Effector memory CD8-positive, alpha-beta T cell (primary cell): ENCODE data around the gene CENPT.

Source experiments
- ATAC-seq: fragments of 150-1000 bp; cut with Tn5 transposase; replicated peaks from 2 replicates; pipeline ENCODE4 v1.10.0; 2021; ENCODE audit warnings: mild to moderate bottlenecking, moderate library complexity
- DNase-seq, 3 experiments: peaks; one replicate each; pipeline ENCODE4 v3.0.0; 2021
- H3K27ac Mint-ChIP-seq, 2 donors: one replicate each; pipeline ENCODE4 v1.8.0; 2022; ENCODE audit warnings: mild to moderate bottlenecking in 2 of 2, mixed read lengths in 2 of 2, moderate library complexity in 2 of 2
- H3K27me3 Mint-ChIP-seq, 2 donors: one replicate each; pipeline ENCODE4 v1.8.0; 2022; ENCODE audit warnings: mixed read lengths in 2 of 2
- H3K36me3 Mint-ChIP-seq: one replicate; pipeline ENCODE4 v1.8.0; 2022; ENCODE audit warnings: mild to moderate bottlenecking, moderate library complexity, mixed read lengths; ENCODE audit not compliant: insufficient read depth
- H3K4me1 Mint-ChIP-seq, 2 donors: one replicate each; pipeline ENCODE4 v1.8.0; 2022; ENCODE audit warnings: low read depth in 2 of 2, mixed read lengths in 2 of 2
- H3K4me3 Mint-ChIP-seq, 2 donors: one replicate each; pipeline ENCODE4 v1.8.0; 2022; ENCODE audit warnings: mild to moderate bottlenecking in 2 of 2, mixed read lengths in 2 of 2, moderate library complexity in 2 of 2
- H3K9me3 Mint-ChIP-seq, 2 donors: one replicate each; pipeline ENCODE4 v1.8.0; 2022; ENCODE audit warnings: mixed read lengths in 2 of 2

CENPT gene

DNA sequence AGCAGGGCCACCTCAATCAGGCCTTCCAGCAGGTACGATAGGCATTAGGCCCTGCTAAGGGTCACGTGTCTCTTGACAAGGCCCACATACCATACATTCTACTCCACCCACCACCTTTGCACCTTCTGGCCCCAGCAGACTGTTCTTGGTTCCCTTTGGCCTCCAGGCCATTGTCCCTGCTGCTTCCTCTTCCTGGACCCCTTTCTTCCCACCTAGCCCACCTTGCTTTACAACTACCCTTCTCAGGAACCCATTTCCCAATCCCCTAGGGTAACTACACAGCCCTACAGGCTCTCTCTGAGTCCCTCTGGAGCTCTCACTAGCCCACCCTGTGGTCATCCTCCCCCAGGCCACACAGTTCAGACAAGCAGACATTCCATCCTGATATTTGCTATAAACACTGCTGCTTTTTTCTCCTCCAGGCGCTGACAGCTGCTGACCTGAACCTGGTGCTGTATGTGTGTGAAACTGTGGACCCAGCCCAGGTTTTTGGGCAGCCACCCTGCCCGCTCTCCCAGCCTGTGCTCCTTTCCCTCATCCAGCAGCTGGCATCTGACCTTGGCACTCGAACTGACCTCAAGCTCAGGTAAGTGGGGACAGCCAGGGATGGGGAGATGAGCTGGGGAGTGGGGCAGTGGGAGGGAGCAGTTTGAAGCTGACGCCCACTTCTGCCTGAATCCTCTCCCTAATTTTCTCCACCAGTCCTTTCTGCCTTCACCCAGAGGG, 35.8 kb upstream of the CENPT start:
- ATAC-seq (peak; percentile 21), DNase-seq (no peak)
- Mint-ChIP-seq H3K4me3 (no peak overlapping the region), H3K9me3 (no peaks in the 10 kb centered on the region), H3K27ac (peak overlapping the region in 1 of 2 donors; percentile 88), H3K27me3 (no peaks in the 10 kb centered on the region), H3K4me1 (peaks cover 0 to 6% of the 10 kb centered on the region in 2 donors), H3K36me3 (peaks cover 46% of the 10 kb centered on the region)

DNA sequence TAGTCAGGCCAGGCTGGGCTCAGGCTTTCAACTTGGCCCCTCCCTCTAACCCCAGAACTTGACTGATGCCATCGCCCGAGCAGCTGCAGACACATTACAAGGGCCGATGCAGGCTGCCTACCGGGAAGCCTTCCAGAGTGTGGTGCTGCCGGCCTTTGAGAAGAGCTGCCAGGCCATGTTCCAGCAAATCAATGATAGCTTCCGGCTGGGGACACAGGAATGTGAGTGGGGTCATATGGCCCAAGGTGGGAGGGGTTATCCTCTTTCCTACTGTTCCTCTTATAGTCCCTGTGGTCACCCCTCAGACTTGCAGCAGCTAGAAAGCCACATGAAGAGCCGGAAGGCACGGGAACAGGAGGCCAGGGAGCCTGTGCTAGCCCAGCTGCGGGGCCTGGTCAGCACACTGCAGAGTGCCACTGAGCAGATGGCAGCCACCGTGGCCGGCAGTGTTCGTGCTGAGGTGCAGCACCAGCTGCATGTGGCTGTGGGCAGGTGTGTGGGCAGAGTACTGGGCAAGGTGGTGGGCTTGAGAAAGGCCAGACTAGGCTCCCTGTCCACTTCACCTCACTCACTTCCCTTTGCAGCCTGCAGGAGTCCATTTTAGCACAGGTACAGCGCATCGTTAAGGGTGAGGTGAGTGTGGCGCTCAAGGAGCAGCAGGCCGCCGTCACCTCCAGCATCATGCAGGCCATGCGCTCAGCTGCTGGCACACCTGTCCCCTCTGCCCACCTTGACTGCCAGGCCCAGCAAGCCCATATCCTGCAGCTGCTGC, 35.1 kb upstream of the CENPT start:
- H3K36me3 Mint-ChIP-seq: peaks cover 54% of the 10 kb centered on the region
- ATAC-seq (no peak), DNase-seq (no peak)
- no peaks in the 10 kb centered on the region for H3K27me3 Mint-ChIP-seq
- H3K9me3 Mint-ChIP-seq: no peaks in the 10 kb centered on the region
- H3K4me3 Mint-ChIP-seq: no peak overlapping the region
- peaks cover 0 to 6% of the 10 kb centered on the region in 2 donors for H3K4me1 Mint-ChIP-seq
- peak overlapping the region in 1 of 2 donors; percentile 88 for H3K27ac Mint-ChIP-seq

DNA sequence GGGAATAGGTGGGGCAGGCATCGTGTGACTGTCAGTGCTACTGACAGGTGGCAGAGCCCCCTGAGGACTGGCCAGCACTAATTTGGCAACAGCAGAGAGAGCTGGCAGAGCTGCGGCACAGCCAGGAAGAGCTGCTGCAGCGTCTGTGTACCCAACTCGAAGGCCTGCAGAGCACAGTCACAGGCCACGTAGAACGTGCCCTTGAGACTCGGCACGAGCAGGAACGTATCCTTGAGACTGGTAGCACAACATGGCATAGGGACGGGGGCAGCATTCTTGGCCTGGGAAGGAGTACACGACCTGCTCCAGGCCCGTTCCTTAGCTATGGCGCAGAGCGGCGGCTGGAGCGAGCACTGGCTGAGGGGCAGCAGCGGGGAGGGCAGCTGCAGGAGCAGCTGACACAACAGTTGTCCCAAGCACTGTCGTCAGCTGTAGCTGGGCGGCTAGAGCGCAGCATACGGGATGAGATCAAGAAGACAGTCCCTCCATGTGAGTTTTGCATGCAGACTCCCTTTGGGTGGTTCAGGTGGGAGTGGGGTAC, 34.2 kb upstream of the CENPT start:
- peak overlapping the region in 1 of 2 donors; percentile 72 for H3K27ac Mint-ChIP-seq
- no peak for ATAC-seq
- no peaks in the 10 kb centered on the region for H3K27me3 Mint-ChIP-seq
- H3K9me3 Mint-ChIP-seq: no peaks in the 10 kb centered on the region
- peaks cover 63% of the 10 kb centered on the region for H3K36me3 Mint-ChIP-seq
- peak overlapping the region in 1 of 2 donors; percentile 31 for H3K4me3 Mint-ChIP-seq
- DNase-seq: no peak
- peaks cover 0 to 6% of the 10 kb centered on the region in 2 donors for H3K4me1 Mint-ChIP-seq

DNA sequence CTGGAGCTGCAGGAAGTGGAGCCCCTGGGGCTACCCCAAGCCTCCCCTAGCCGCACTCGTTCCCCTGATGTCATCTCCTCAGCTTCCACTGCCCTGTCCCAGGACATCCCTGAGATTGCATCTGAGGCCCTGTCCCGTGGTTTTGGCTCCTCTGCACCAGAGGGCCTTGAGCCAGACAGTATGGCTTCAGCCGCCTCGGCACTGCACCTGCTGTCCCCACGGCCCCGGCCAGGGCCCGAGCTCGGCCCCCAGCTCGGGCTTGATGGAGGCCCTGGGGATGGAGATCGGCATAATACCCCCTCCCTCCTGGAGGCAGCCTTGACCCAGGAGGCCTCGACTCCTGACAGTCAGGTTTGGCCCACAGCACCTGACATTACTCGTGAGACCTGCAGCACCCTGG, 33.1 kb upstream of the CENPT start:
- peak overlapping the region in 1 of 2 donors; percentile 72 for H3K27ac Mint-ChIP-seq
- DNase-seq: no peak
- H3K27me3 Mint-ChIP-seq: no peaks in the 10 kb centered on the region
- H3K36me3 Mint-ChIP-seq: peaks cover 65% of the 10 kb centered on the region
- no peaks in the 10 kb centered on the region for H3K9me3 Mint-ChIP-seq
- peaks cover 8 to 13% of the 10 kb centered on the region in 2 donors for H3K4me1 Mint-ChIP-seq
- H3K4me3 Mint-ChIP-seq: no peak overlapping the region
- no peak for ATAC-seq

DNA sequence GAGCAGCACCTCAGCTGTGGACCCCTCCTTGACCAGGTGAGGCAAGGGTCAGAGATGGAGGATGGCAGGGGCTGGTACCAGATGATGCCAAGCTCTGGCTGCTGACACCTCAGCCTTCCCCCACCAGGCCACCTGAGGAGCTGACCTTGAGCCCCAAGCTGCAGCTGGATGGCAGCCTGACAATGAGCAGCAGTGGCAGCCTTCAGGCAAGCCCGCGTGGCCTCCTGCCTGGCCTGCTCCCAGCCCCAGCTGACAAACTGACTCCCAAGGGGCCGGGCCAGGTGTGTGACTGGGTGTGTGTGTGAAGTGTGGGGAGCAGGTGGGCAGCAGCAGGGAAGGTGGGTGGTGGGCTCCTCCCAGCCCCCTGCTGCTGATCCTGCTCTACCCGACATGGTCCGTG, 32.4 kb upstream of the CENPT start:
- no peak for DNase-seq
- ATAC-seq: no peak
- peaks cover 65% of the 10 kb centered on the region for H3K36me3 Mint-ChIP-seq

DNA sequence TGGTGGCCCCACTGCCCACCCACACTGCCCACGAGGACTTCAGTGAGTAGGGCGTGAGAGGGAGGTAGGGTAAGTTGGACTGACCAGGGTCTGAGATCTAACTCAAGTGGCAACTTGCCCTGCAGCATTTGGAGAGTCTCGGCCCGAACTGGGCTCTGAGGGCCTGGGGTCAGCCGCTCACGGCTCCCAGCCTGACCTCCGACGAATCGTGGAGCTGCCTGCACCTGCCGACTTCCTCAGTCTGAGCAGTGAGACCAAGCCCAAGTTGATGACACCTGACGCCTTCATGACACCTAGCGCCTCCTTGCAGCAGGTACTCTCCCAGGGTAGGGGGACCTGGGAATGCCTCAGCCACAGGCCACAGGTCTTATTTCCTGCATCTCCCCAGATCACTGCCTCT, 32.0 kb upstream of the CENPT start:
- ATAC-seq (no peak), DNase-seq (no peak)
- no peak overlapping the region for H3K4me3 Mint-ChIP-seq
- peaks cover 61% of the 10 kb centered on the region for H3K36me3 Mint-ChIP-seq
- no peaks in the 10 kb centered on the region for H3K27me3 Mint-ChIP-seq
- no peak overlapping the region for H3K27ac Mint-ChIP-seq
- peaks cover 19 to 23% of the 10 kb centered on the region in 2 donors for H3K4me1 Mint-ChIP-seq
- no peaks in the 10 kb centered on the region for H3K9me3 Mint-ChIP-seq

More for the DNA sequence above, 32.4 kb upstream of the CENPT start:
- no peaks in the 10 kb centered on the region for H3K27me3 Mint-ChIP-seq
- H3K9me3 Mint-ChIP-seq: no peaks in the 10 kb centered on the region
- H3K27ac Mint-ChIP-seq: peak overlapping the region in 1 of 2 donors; percentile 72
- peaks cover 14 to 19% of the 10 kb centered on the region in 2 donors for H3K4me1 Mint-ChIP-seq
- H3K4me3 Mint-ChIP-seq: no peak overlapping the region

DNA sequence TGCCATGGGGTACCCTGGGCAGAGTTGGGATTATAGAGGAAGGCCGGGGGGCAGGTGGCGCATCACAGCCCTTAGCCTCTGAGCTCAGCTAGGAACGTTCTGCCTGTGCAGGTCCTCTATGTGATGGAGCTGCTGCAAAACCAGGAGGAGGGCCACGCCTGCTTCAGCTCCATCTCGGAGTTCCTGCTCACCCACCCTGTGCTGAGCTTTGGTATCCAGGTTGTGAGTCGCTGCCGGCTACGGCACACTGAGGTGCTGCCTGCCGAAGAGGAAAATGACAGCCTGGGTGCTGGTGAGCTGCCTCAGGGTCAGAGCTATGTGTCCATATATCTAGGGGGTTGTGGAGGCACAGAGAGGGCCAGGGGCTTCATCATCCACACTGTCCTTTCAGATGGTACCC, 31.4 kb upstream of the CENPT start:
- DNase-seq: no peak
- H3K9me3 Mint-ChIP-seq: no peaks in the 10 kb centered on the region
- peak overlapping the region in 1 of 2 donors; percentile 17 for H3K27ac Mint-ChIP-seq
- H3K27me3 Mint-ChIP-seq: no peaks in the 10 kb centered on the region
- H3K4me1 Mint-ChIP-seq: peaks cover 25 to 29% of the 10 kb centered on the region in 2 donors
- no peak for ATAC-seq
- no peak overlapping the region for H3K4me3 Mint-ChIP-seq
- peaks cover 62% of the 10 kb centered on the region for H3K36me3 Mint-ChIP-seq

DNA sequence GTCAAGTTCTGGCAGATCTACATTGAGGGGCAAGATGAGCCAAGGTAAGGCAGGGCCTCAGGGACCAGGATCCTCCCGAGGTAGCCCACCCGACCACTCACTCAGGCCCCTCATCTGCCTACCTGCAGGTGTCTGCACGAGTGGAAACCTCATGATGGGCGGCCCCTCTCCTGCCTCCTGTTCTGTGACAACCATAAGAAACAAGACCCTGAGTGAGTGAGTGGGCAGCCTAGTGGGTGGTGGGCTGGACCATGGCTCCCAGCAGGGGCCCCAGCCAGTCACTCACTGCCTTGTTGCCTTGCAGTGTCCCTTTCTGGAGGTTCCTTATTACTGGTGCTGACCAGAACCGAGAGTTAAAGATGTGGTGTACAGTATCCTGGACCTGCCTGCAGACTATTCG, 30.7 kb upstream of the CENPT start:
- H3K9me3 Mint-ChIP-seq: no peaks in the 10 kb centered on the region
- DNase-seq (no peak), ATAC-seq (no peak)
- no peaks in the 10 kb centered on the region for H3K27me3 Mint-ChIP-seq
- peak overlapping the region in 1 of 2 donors; percentile 83 for H3K27ac Mint-ChIP-seq
- peaks cover 28 to 30% of the 10 kb centered on the region in 2 donors for H3K4me1 Mint-ChIP-seq
- H3K36me3 Mint-ChIP-seq: peaks cover 61% of the 10 kb centered on the region
- no peak overlapping the region for H3K4me3 Mint-ChIP-seq

DNA sequence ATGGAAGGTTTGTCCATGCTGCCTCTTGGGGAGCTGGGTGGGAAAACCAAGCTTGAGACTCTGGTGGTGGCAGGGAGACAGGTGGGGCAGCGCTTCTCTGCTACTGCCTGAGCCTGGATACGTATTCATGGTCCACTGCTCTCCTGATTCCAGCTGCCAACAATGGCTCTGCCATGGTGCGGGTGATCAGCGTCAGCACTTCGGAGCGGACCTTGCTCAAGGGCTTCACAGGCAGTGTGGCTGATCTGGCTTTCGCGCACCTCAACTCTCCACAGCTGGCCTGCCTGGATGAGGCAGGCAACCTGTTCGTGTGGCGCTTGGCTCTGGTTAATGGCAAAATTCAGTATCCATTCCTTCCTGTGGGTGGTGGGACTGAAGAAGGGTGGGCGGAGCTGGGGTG, 29.6 kb upstream of the CENPT start:
- no peak overlapping the region for H3K27ac Mint-ChIP-seq
- no peaks in the 10 kb centered on the region for H3K27me3 Mint-ChIP-seq
- no peaks in the 10 kb centered on the region for H3K9me3 Mint-ChIP-seq

DNA sequence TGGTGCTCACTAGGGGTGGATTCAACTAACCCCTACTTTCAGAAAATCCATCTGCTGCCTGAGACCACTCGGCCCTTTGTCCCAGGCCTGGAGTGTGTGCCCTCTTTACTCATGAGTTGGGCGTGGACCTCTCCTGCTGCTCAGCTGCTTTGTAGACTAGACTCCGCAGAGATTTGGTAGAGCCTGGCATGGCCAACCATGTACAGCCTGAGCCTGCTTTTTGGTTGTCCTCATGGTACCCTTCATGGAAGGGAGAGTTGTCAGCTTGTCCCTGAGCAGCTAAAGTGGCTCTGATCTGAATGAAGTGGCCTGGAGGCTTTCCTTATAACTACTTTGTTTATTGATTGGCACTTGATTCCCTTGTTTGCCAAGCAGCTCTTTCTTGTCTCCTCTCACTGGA, 26.9 kb upstream of the CENPT start:
- H3K27ac Mint-ChIP-seq: peak overlapping the region; percentile 91 to 96
- peak overlapping the region; percentile 84 to 93 for H3K4me3 Mint-ChIP-seq
- DNase-seq: no peak
- no peak for ATAC-seq
- H3K27me3 Mint-ChIP-seq: no peaks in the 10 kb centered on the region
- H3K9me3 Mint-ChIP-seq: no peaks in the 10 kb centered on the region
- H3K36me3 Mint-ChIP-seq: peaks cover 67% of the 10 kb centered on the region
- H3K4me1 Mint-ChIP-seq: peaks cover 35 to 36% of the 10 kb centered on the region in 2 donors

More for the DNA sequence above, 29.6 kb upstream of the CENPT start:
- Mint-ChIP-seq H3K36me3 (peaks cover 67% of the 10 kb centered on the region), H3K4me1 (peaks cover 35 to 36% of the 10 kb centered on the region in 2 donors), H3K4me3 (no peak overlapping the region)
- ATAC-seq (no peak), DNase-seq (no peak)

DNA sequence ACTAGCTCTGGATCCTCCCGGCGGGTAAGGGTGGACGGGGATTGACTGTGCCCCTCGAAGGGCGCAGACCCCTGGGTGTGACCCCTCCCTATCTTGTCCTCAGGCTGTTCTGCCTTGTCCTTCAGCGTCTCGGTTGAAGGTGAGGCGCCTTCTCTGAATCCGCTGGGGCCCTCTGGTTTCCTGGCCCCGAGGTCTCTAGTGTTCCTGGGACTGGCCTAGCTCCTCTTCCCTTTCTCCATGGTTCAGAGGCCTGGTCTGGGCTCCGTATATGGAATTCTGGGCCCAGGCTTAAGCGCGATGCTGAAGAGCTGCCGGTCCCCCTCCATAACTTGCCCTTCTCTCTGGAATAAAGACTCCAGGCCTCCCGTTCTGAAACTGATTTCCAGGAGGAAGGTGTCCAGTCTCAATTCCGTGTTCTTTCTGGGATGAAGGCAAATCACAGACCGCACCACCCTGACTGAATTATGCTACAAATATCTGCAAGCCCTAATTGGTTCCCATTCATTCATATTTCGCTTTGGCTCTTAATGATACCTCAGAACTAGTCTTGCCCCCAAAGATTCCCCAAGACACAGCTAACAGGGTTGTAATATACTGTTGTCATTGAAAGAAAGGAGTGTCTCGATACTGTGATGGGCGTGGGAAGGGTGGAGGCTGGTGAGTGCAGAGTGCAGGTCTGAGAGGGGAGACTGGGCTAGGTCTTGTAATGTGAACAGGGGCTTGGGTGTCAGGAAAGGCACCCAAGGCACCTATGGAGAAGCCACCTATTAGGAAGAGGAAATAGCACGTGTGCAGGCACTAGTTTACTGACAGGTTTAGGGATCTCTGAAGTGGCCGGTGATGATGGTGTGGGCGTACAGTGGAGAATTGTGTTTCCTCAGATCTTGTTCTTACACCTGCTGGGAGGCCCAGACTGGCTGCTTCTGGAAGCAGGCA, 26.2 kb upstream of the CENPT start:
- DNase-seq (no peak), ATAC-seq (peak; percentile 12)
- Mint-ChIP-seq H3K4me1 (peaks cover 35 to 36% of the 10 kb centered on the region in 2 donors), H3K27ac (peak overlapping the region; percentile 91 to 96), H3K36me3 (peaks cover 60% of the 10 kb centered on the region), H3K4me3 (peak overlapping the region; percentile 84 to 93), H3K27me3 (no peaks in the 10 kb centered on the region), H3K9me3 (no peaks in the 10 kb centered on the region)

DNA sequence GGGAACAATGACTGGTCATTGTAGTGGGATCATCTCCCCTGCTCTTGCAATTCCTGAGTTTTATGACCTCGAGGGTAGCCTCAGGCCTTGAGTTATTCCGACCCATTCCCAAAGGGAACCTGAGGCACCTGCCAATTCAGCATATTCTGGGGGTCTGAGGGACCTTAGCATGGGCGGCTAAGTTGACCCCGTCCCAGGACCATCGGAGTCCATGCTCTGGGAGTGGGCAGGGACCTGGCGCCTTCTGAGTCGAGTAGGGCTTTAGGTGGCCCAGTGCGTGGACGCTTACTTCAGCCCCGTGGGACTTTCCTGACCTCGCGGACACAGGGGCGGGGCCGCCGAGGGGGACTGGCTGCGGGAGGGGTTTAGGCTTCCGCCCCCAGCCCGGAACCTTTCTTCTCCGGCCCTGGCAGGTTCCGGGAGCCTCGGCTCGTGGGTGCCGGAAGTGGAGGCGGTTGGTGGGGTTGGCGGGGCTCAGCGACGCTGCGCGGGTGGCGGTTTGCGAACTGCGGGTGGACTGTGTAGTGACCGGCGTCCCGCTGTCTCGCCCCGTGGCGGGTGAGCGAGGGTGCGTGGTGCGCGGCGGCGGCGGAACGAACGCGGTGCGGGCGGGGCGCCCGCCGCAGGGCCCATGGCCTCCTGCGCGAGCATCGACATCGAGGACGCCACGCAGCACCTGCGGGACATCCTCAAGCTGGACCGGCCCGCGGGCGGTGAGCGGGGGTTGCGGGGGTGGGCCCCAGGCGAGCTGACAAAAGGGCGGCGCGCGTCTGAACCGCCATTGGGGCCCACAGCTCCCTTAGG, 25.3 kb upstream of the CENPT start, which contains the start of gene EDC4:
Gene EDC4, plus strand, starts transcription at position 422 of the 804 bp plus-strand sequence. Its CDS starts 210 bp downstream, at position 632.
- peak within 1 kb of the TSS; percentile 84 to 93 for H3K4me3 Mint-ChIP-seq
- DNase-seq (peak; percentile 85 to 91 (median 90)), ATAC-seq (peak; percentile 91)
- H3K36me3 Mint-ChIP-seq: peaks cover 58% of the 10 kb centered on the region
- no peaks in the 10 kb centered on the region for H3K9me3 Mint-ChIP-seq
- H3K27ac Mint-ChIP-seq: peak within 1 kb of the TSS; percentile 91 to 96
- no peaks in the 10 kb centered on the region for H3K27me3 Mint-ChIP-seq
- peaks cover 35 to 36% of the 10 kb centered on the region in 2 donors for H3K4me1 Mint-ChIP-seq
